Adipose tissue (tissue), 3 donors: ENCODE measurements around the gene ZNF750. TPM values are rescaled to one million over a fixed set of nuclear protein-coding genes. Genes with fewer than 3 reads are reported as not detected.

Source experiments
- H3K27ac ChIP-seq: one replicate; pipeline ENCODE4 v1.5.1; 2013; ENCODE audit warnings: low read depth, low read length
- WGBS, 3 donors: extraction: QIAGEN DNeasy Blood & Tissue Kit; methylation state at CpG; one replicate each; pipeline ENCODE4 v1.1.7; 2013; 5-methylcytosine and 5-hydroxymethylcytosine counted together
- polyA plus RNA-seq, 3 donors: library from polyadenylated mRNA; stranded (reverse); fragments of 200-250 nt; gene quantifications; one replicate each; pipeline ENCODE4 v1.2.3, GENCODE V29; 2013
- donor health status: healthy with polysubstance abuse.
- donor health status: Bipolar disorder and iron deficiency.
- donor health status: healthy.

ZNF750 gene
- polyA plus RNA-seq, 3 donors: 0.03 to 0.33 (median 0.22) TPM

- H3K27ac ChIP-seq: no peak overlapping the region
- 85 to 87% (median 86%) methylated on average over 19 of the region's 19 CpGs for WGBS, 3 donors
Measured at GRCh38 chr17:82805823-82806222, 34.0 kb downstream of the ZNF750 start.

- 64 to 85% (median 76%) methylated on average over 13 of the region's 13 CpGs for WGBS, 3 donors
- no peak overlapping the region for H3K27ac ChIP-seq
Measured at GRCh38 chr17:82805254-82805653, 34.6 kb downstream of the ZNF750 start.

GRCh38 chr17:82804442-82805191, 35.2 kb downstream of the ZNF750 start:
- WGBS, 3 donors: 58 to 77% (median 60%) methylated on average over 27 of the region's 27 CpGs
- peak overlapping the region; percentile 3 for H3K27ac ChIP-seq

GRCh38 chr17:82803606-82804005, 36.2 kb downstream of the ZNF750 start:
- 95 to 96% (median 95%) methylated on average over 14 to 15 of the region's 15 CpGs for WGBS, 3 donors
- no peak overlapping the region for H3K27ac ChIP-seq

GRCh38 chr17:82803185-82803584, 36.6 kb downstream of the ZNF750 start:
- WGBS, 3 donors: 86 to 93% (median 89%) methylated on average over 9 of the region's 9 CpGs
- no peak overlapping the region for H3K27ac ChIP-seq

GRCh38 chr17:82802075-82802780, 37.6 kb downstream of the ZNF750 start:
- WGBS, 3 donors: 80 to 91% (median 85%) methylated on average over 17 of the region's 17 CpGs
- H3K27ac ChIP-seq: no peak overlapping the region

GRCh38 chr17:82801377-82801970, 38.3 kb downstream of the ZNF750 start:
- WGBS, 3 donors: 96% methylated on average over 62 to 63 of the region's 63 CpGs
- H3K27ac ChIP-seq: no peak overlapping the region

- H3K27ac ChIP-seq: no peak overlapping the region
- 96 to 98% (median 98%) methylated on average over 15 of the region's 15 CpGs for WGBS, 3 donors
Measured at GRCh38 chr17:82800885-82801284, 38.9 kb downstream of the ZNF750 start.

- 90 to 94% (median 91%) methylated on average over 16 of the region's 16 CpGs for WGBS, 3 donors
- H3K27ac ChIP-seq: no peak overlapping the region
Measured at GRCh38 chr17:82799591-82799990, 40.2 kb downstream of the ZNF750 start.

- 96 to 97% (median 97%) methylated on average over 7 of the region's 7 CpGs for WGBS, 3 donors
- no peak overlapping the region for H3K27ac ChIP-seq
Measured at GRCh38 chr17:82798752-82799151, 41.1 kb downstream of the ZNF750 start.

- H3K27ac ChIP-seq: no peak overlapping the region
- WGBS, 3 donors: 94 to 97% (median 95%) methylated on average over 9 of the region's 9 CpGs
Measured at GRCh38 chr17:82797061-82797460, 42.8 kb downstream of the ZNF750 start.

- H3K27ac ChIP-seq: no peak overlapping the region
- 79 to 93% (median 86%) methylated on average over 14 of the region's 14 CpGs for WGBS, 3 donors
Measured at GRCh38 chr17:82795615-82796014, 44.2 kb downstream of the ZNF750 start.

GRCh38 chr17:82794781-82795482, 44.9 kb downstream of the ZNF750 start:
- H3K27ac ChIP-seq: no peak overlapping the region
- WGBS, 3 donors: 58 to 82% (median 75%) methylated on average over 18 of the region's 18 CpGs

GRCh38 chr17:82793974-82794630, 45.7 kb downstream of the ZNF750 start:
- 74 to 84% (median 75%) methylated on average over 15 of the region's 15 CpGs for WGBS, 3 donors

GRCh38 chr17:82791532-82791931, 48.3 kb downstream of the ZNF750 start:
- 75 to 84% (median 80%) methylated on average over 12 of the region's 12 CpGs for WGBS, 3 donors
- no peak overlapping the region for H3K27ac ChIP-seq

More at GRCh38 chr17:82793974-82794630, 45.7 kb downstream of the ZNF750 start:
- no peak overlapping the region for H3K27ac ChIP-seq

- no peak overlapping the region for H3K27ac ChIP-seq
- 91 to 97% (median 96%) methylated on average over 10 to 13 of the region's 13 CpGs for WGBS, 3 donors
Measured at GRCh38 chr17:82790391-82790790, 49.4 kb downstream of the ZNF750 start.

GRCh38 chr17:82789806-82790205, 50.0 kb downstream of the ZNF750 start:
- 96% methylated on average over 18 of the region's 18 CpGs for whole genome bisulfite sequencing, 3 donors
- no peak overlapping the region for H3K27ac ChIP-seq

GRCh38 chr17:82789051-82789592, 50.7 kb downstream of the ZNF750 start:
- 89 to 96% (median 93%) methylated on average over 19 of the region's 19 CpGs for WGBS, 3 donors
- H3K27ac ChIP-seq: no peak overlapping the region
